ENCODE results near the gene NOL12. TPM values are rescaled to one million over a fixed set of nuclear protein-coding genes. Genes with fewer than 3 reads are reported as not detected.

Gene NOL12
- total and polyA plus RNA-seq, 4 donors: 6.9 to 16.5 (median 11.4) TPM

GRCh38 chr22:37680191-37680851 is 5.8 kb upstream of the NOL12 start:
- Histone ChIP-seq H3K36me3 (ENCODE audit: control insufficient read depth in 4 of 4, insufficient read depth in 3 of 4, low read depth in 1 of 4, low read length in 3 of 4) (no peaks in the 10 kb centered on the region), H3K27me3 (ENCODE audit: control insufficient read depth in 4 of 4, insufficient read depth in 4 of 4, low read length in 3 of 4) (no peaks in the 10 kb centered on the region), H3K4me1 (ENCODE audit: control insufficient read depth in 4 of 4, insufficient read depth in 4 of 4, low read length in 3 of 4) (peaks cover 7 to 43% (median 33%) of the 10 kb centered on the region in 4 donors), H3K9me3 (ENCODE audit: control insufficient read depth in 4 of 4, low read length in 3 of 4) (no peaks in the 10 kb centered on the region), H3K4me3 (ENCODE audit: low read depth in 1 of 3, low read length in 3 of 3) (no peak overlapping the region), H3K27ac (ENCODE audit: low read depth in 1 of 2, low read length in 2 of 2) (no peak overlapping the region), H3K9ac (ENCODE audit: low read depth in 1 of 2, low read length in 2 of 2) (no peak overlapping the region)
- TF ChIP-seq RXRA (IDR thresholded peaks at IDR 0.05) (no peak), RAD21 (IDR thresholded peaks at IDR 0.05) (no peak)
- no peak for DNase-seq (ENCODE audit: low spot score)
- 92% methylated on average over 7 of the region's 7 CpGs for WGBS

- H3K27ac ChIP-seq (ENCODE audit: low read depth in 1 of 2, low read length in 2 of 2): no peak overlapping the region
- no peaks in the 10 kb centered on the region for H3K27me3 ChIP-seq (ENCODE audit: control insufficient read depth in 4 of 4, insufficient read depth in 4 of 4, low read length in 3 of 4)
- no peak overlapping the region for H3K9ac ChIP-seq (ENCODE audit: low read depth in 1 of 2, low read length in 2 of 2)
- no peaks in the 10 kb centered on the region for H3K36me3 ChIP-seq (ENCODE audit: control insufficient read depth in 4 of 4, insufficient read depth in 3 of 4, low read depth in 1 of 4, low read length in 3 of 4)
- H3K4me3 ChIP-seq (ENCODE audit: low read depth in 1 of 3, low read length in 3 of 3): no peak overlapping the region
- peaks cover 3 to 43% (median 34%) of the 10 kb centered on the region in 4 donors for H3K4me1 ChIP-seq (ENCODE audit: control insufficient read depth in 4 of 4, insufficient read depth in 4 of 4, low read length in 3 of 4)
- TF ChIP-seq YY1 (IDR thresholded peaks at IDR 0.05): no peak
- TF ChIP-seq SP1 (IDR thresholded peaks at IDR 0.05): no peak
- TF ChIP-seq HNF4G (IDR thresholded peaks at IDR 0.05): no peak
- TF ChIP-seq GABPA (IDR thresholded peaks at IDR 0.05 in 1 of 2, conservative IDR thresholded peaks at IDR 0.05 in 1 of 2): no peak
- no peak for TF ChIP-seq JUND (IDR thresholded peaks at IDR 0.05)
- no peak for TF ChIP-seq FOXA1 (IDR thresholded peaks at IDR 0.05)
- TF ChIP-seq EGR1 (IDR thresholded peaks at IDR 0.05; ENCODE audit: low read depth in 2 of 2): no peak
- TF ChIP-seq RAD21 (IDR thresholded peaks at IDR 0.05): no peak
- no peak for TF ChIP-seq FOXA2 (IDR thresholded peaks at IDR 0.05)
- TF ChIP-seq RXRA (IDR thresholded peaks at IDR 0.05): no peak
- no peak for TF ChIP-seq HNF4A (conservative IDR thresholded peaks at IDR 0.05)
- no peak for TF ChIP-seq ZBTB33 (IDR thresholded peaks at IDR 0.05)
- no peak for TF ChIP-seq TAF1 (conservative IDR thresholded peaks at IDR 0.05)
- no peak for TF ChIP-seq NR2F2 (IDR thresholded peaks at IDR 0.05)
- no peak for DNase-seq (ENCODE audit: low spot score)
- WGBS: 84% methylated on average over 2 of the region's 2 CpGs
- H3K9me3 ChIP-seq (ENCODE audit: control insufficient read depth in 4 of 4, low read length in 3 of 4): no peaks in the 10 kb centered on the region
These were observed 5.1 kb upstream of the NOL12 start for GRCh38 chr22:37681001-37681424.

GRCh38 chr22:37681556-37682049 is 4.5 kb upstream of the NOL12 start:
- Histone ChIP-seq H3K27me3 (ENCODE audit: control insufficient read depth in 4 of 4, insufficient read depth in 4 of 4, low read length in 3 of 4) (no peaks in the 10 kb centered on the region), H3K9ac (ENCODE audit: low read depth in 1 of 2, low read length in 2 of 2) (peak overlapping the region in 1 of 2 donors; percentile 26), H3K4me1 (ENCODE audit: control insufficient read depth in 4 of 4, insufficient read depth in 4 of 4, low read length in 3 of 4) (peaks cover 3 to 39% (median 30%) of the 10 kb centered on the region in 4 donors), H3K4me3 (ENCODE audit: low read depth in 1 of 3, low read length in 3 of 3) (no peak overlapping the region), H3K9me3 (ENCODE audit: control insufficient read depth in 4 of 4, low read length in 3 of 4) (no peaks in the 10 kb centered on the region), H3K27ac (ENCODE audit: low read depth in 1 of 2, low read length in 2 of 2) (no peak overlapping the region), H3K36me3 (ENCODE audit: control insufficient read depth in 4 of 4, insufficient read depth in 3 of 4, low read depth in 1 of 4, low read length in 3 of 4) (no peaks in the 10 kb centered on the region)
- peak; percentile 73 for DNase-seq (ENCODE audit: low spot score)
- WGBS: 16% methylated on average over 6 of the region's 6 CpGs
- peak; percentile 93 for TF ChIP-seq CTCF (IDR thresholded peaks at IDR 0.05; ENCODE audit: low read depth, low read length, missing input control)
- TF ChIP-seq HNF4G (IDR thresholded peaks at IDR 0.05): peak; percentile 43
- TF ChIP-seq GABPA (IDR thresholded peaks at IDR 0.05 in 1 of 2, conservative IDR thresholded peaks at IDR 0.05 in 1 of 2): peak in 1 of 2 donors; percentile 23
- no peak for TF ChIP-seq YY1 (IDR thresholded peaks at IDR 0.05)
- TF ChIP-seq ATF3 (IDR thresholded peaks at IDR 0.05): no peak
- peak; percentile 70 to 75 for TF ChIP-seq HNF4A (conservative IDR thresholded peaks at IDR 0.05)
- TF ChIP-seq TAF1 (conservative IDR thresholded peaks at IDR 0.05): no peak
- TF ChIP-seq SP1 (IDR thresholded peaks at IDR 0.05): peak; percentile 65
- TF ChIP-seq RXRA (IDR thresholded peaks at IDR 0.05): peak; percentile 92 to 99
- peak; percentile 93 to 96 for TF ChIP-seq RAD21 (IDR thresholded peaks at IDR 0.05)
- no peak for TF ChIP-seq JUND (IDR thresholded peaks at IDR 0.05)
- TF ChIP-seq NR2F2 (IDR thresholded peaks at IDR 0.05): peak; percentile 43

Measured in liver (tissue), 9 donors.